Lower lobe of right lung (tissue), 2 donors: ENCODE data around the gene CDH23. TPM values are rescaled to one million over a fixed set of nuclear protein-coding genes. Genes with fewer than 3 reads are reported as not detected.
"Not testable (repeated sequence)": the region's sequence is repeated elsewhere in the genome, so short reads cannot be mapped to it uniquely, and the experiment has no call there.

Experiments used
- ATAC-seq, 2 donors: fragments of 200-7000 bp; cut with Tn5 transposase; one replicate each; pipeline ENCODE4 v1.9.1; 2020 to 2022; ENCODE audit warnings: mild to moderate bottlenecking in 2 of 2, moderate library complexity in 2 of 2
- DNase-seq: peaks from one replicate; pipeline ENCODE4 v3.0.0-alpha.2; 2020
- H3K27ac ChIP-seq: fragments of 200-600 bp; one replicate; pipeline ENCODE4 v1.8.0; 2022
- H3K27me3 ChIP-seq: fragments of 200-600 bp; one replicate; pipeline ENCODE4 v1.8.0; 2022; ENCODE audit warnings: low read depth
- H3K36me3 ChIP-seq: fragments of 200-600 bp; one replicate; pipeline ENCODE4 v1.8.0; 2022; ENCODE audit warnings: mild to moderate bottlenecking
- H3K4me1 ChIP-seq: fragments of 200-600 bp; one replicate; pipeline ENCODE4 v1.8.0; 2022
- H3K4me3 ChIP-seq: fragments of 200-600 bp; one replicate; pipeline ENCODE4 v1.8.0; 2022; ENCODE audit warnings: mild to moderate bottlenecking
- H3K9me3 ChIP-seq: fragments of 200-600 bp; one replicate; pipeline ENCODE4 v1.8.0; 2022
- CTCF ChIP-seq: fragments of 200-600 bp; IDR thresholded peaks from one replicate; pipeline ENCODE4 v1.8.0; 2022; ENCODE audit warnings: antibody characterized with exemption, mild to moderate bottlenecking
- intact Hi-C: fragments of 100-400 bp; cut with DNase I; formaldehyde crosslinking; loops from one replicate; pipeline ENCODE4 v1.11.0; 2022
- total RNA-seq: library from RNA; stranded (reverse); fragmentation: NEBNext Ultra II Directional; extraction: Animal tissue kit (Norgen Biotek cat#: 25700); gene quantifications from one replicate; pipeline ENCODE4 v1.2.1, GENCODE V29; 2021
- donor health status: DM: no; HTN: yes; CAD: no; lungs with severe emphysema.

The CDH23 gene
- total RNA-seq, 1 donor from 2014 or later: 9.4 TPM

GRCh38 chr10:71847418-71847817, 450.7 kb downstream of the CDH23 start:
- intact Hi-C loops: no loop called here
- H3K27ac ChIP-seq: no peak overlapping the region
- peak overlapping the region; percentile 99 for H3K4me3 ChIP-seq
- no peaks in the 10 kb centered on the region for H3K9me3 ChIP-seq
- H3K4me1 ChIP-seq: peaks cover 78% of the 10 kb centered on the region
- no peaks in the 10 kb centered on the region for H3K36me3 ChIP-seq
- no peak for TF ChIP-seq CTCF
- ATAC-seq (no peak), DNase-seq (no peak)
- no peaks in the 10 kb centered on the region for H3K27me3 ChIP-seq

GRCh38 chr10:71848325-71849275, 451.9 kb downstream of the CDH23 start:
- TF ChIP-seq CTCF: no peak
- H3K27ac ChIP-seq: no peak overlapping the region
- no peak for DNase-seq
- peak overlapping the region; percentile 99 for H3K4me3 ChIP-seq
- intact Hi-C loops: no loop called here
- no peaks in the 10 kb centered on the region for H3K9me3 ChIP-seq
- H3K4me1 ChIP-seq: peaks cover 66% of the 10 kb centered on the region
- H3K27me3 ChIP-seq: no peaks in the 10 kb centered on the region
- H3K36me3 ChIP-seq: no peaks in the 10 kb centered on the region
- no peak for ATAC-seq

GRCh38 chr10:71849461-71849908, 452.8 kb downstream of the CDH23 start:
- Histone ChIP-seq H3K27ac (peak overlapping the region; percentile 98), H3K27me3 (no peaks in the 10 kb centered on the region), H3K9me3 (no peaks in the 10 kb centered on the region), H3K36me3 (no peaks in the 10 kb centered on the region), H3K4me3 (peak overlapping the region; percentile 99), H3K4me1 (peaks cover 58% of the 10 kb centered on the region)
- ATAC-seq (no peak), DNase-seq (no peak)
- no peak for TF ChIP-seq CTCF
- intact Hi-C loops: no loop called here

GRCh38 chr10:71850021-71850742, 453.5 kb downstream of the CDH23 start:
- DNase-seq: no peak
- Histone ChIP-seq H3K36me3 (no peaks in the 10 kb centered on the region), H3K9me3 (no peaks in the 10 kb centered on the region), H3K27me3 (no peaks in the 10 kb centered on the region), H3K4me3 (peak overlapping the region; percentile 99), H3K27ac (peak overlapping the region; percentile 98), H3K4me1 (peaks cover 58% of the 10 kb centered on the region)
- intact Hi-C loops: no loop called here
- no peak for TF ChIP-seq CTCF
- ATAC-seq: no peak

GRCh38 chr10:71850743-71851464, 454.2 kb downstream of the CDH23 start, which contains the start of gene PSAP:
Gene PSAP, minus strand, starts transcription at chr10:71851251. Its CDS starts 30 bp downstream, at chr10:71851221.
- peak; percentile 99 for ATAC-seq
- intact Hi-C loops: no loop called here
- peaks cover 55% of the 10 kb centered on the region for H3K4me1 ChIP-seq

GRCh38 chr10:71851465-71852095, 454.9 kb downstream of the CDH23 start:
- ATAC-seq, H3K27me3 ChIP-seq, DNase-seq, intact Hi-C loops, H3K36me3 ChIP-seq, H3K9me3 ChIP-seq: not testable (repeated sequence)
- Histone ChIP-seq H3K27ac (peak overlapping the region; percentile 98), H3K4me1 (peaks cover 48% of the 10 kb centered on the region), H3K4me3 (peak overlapping the region; percentile 99)

More at GRCh38 chr10:71850743-71851464, 454.2 kb downstream of the CDH23 start, which contains the start of gene PSAP:
- TF ChIP-seq CTCF: no peak
- Histone ChIP-seq H3K9me3 (no peaks in the 10 kb centered on the region), H3K4me3 (peak within 1 kb of the TSS; percentile 99), H3K27ac (peak within 1 kb of the TSS; percentile 98), H3K36me3 (no peaks in the 10 kb centered on the region), H3K27me3 (no peaks in the 10 kb centered on the region)
- peak; percentile 99 for DNase-seq
